Measurements from ENCODE around the gene C22orf15.

DNA sequence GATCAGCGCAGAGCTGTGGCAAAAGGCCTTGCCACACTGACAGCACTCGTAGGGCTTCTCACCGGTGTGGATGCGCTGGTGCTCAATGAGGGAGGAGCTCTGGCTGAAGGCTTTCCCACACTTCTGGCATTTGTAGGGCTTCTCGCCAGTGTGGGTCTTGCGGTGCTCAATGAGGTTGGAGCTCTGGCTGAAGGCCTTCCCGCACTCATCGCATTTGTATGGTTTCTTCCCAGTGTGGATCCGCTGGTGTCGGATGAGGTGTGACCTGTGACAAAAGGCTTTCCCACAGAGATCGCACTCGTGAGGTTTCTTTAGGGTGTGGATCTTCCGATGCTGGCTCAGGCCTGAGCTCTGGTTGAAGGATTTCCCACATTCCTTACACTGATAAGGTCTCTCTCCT lies 18.8 kb upstream of the C22orf15 start:
- TF ChIP-seq, protein P1, sequence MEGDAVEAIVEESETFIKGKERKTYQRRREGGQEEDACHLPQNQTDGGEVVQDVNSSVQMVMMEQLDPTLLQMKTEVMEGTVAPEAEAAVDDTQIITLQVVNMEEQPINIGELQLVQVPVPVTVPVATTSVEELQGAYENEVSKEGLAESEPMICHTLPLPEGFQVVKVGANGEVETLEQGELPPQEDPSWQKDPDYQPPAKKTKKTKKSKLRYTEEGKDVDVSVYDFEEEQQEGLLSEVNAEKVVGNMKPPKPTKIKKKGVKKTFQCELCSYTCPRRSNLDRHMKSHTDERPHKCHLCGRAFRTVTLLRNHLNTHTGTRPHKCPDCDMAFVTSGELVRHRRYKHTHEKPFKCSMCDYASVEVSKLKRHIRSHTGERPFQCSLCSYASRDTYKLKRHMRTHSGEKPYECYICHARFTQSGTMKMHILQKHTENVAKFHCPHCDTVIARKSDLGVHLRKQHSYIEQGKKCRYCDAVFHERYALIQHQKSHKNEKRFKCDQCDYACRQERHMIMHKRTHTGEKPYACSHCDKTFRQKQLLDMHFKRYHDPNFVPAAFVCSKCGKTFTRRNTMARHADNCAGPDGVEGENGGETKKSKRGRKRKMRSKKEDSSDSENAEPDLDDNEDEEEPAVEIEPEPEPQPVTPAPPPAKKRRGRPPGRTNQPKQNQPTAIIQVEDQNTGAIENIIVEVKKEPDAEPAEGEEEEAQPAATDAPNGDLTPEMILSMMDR (IDR thresholded peaks at IDR 0.05; ENCODE audit: low read depth, low read length), result no peak
- TF ChIP-seq EZH2phosphoT487 (IDR thresholded peaks at IDR 0.05; ENCODE audit: low read depth), result no peak

Measured in OCI-LY3 (cell line).